IMR-90 (cell line): ENCODE data around the gene RAB40C. TPM values are rescaled to one million over a fixed set of nuclear protein-coding genes. Genes with fewer than 3 reads are reported as not detected.
A peak's percentile ranks its signal among the peaks of the same experiment; 100 is the strongest.

Source experiments
- ATAC-seq: fragments of 200-7000 bp; cut with Tn5 transposase; 2 replicates; pipeline ENCODE4 v1.9.1; 2020; ENCODE audit warnings: low read depth, mild to moderate bottlenecking, moderate library complexity
- BruUV-seq: library from RNA; stranded (reverse); fragments of 400-500 nt; replicated peaks from 2 replicates; lab custom pipeline; 2021; lab: Mats Ljungman, UMichigan
- CTCF ChIA-PET: fragments of 300-600 bp; formaldehyde crosslinking; extraction: SDS; loops from one replicate; lab custom pipeline; 2021; ENCODE audit warnings: antibody characterized with exemption; lab: Yijun Ruan, JAX
- POLR2A ChIA-PET: fragments of 300-600 bp; sonication (Branson Sonifier 250); formaldehyde crosslinking; loops from one replicate; lab custom pipeline; 2022; ENCODE audit warnings: antibody characterized with exemption; ENCODE audit not compliant: unreplicated experiment; lab: Charles Lee
- DNase-seq: peaks from one replicate; pipeline ENCODE4 v3.0.0; 2013
- H2AFZ ChIP-seq: replicated peaks from 2 replicates; pipeline ENCODE3; 2013; ENCODE audit warnings: low read length, mild to moderate bottlenecking; ENCODE audit not compliant: poor library complexity
- H2AK5ac ChIP-seq: 2 replicates; pipeline ENCODE4 v1.6.1; 2013; ENCODE audit warnings: low read depth, low read length, inconsistent platforms
- H2AK9ac ChIP-seq: replicated peaks from 2 replicates; pipeline ENCODE3; 2013; ENCODE audit warnings: mild to moderate bottlenecking, low read depth, low read length, moderate library complexity; ENCODE audit not compliant: poor library complexity
- H2BK120ac ChIP-seq: 2 replicates; pipeline ENCODE4 v1.6.1; 2013; ENCODE audit warnings: low read depth, low read length, inconsistent platforms
- H2BK15ac ChIP-seq: 3 replicates; pipeline ENCODE4 v1.6.1; 2013; ENCODE audit warnings: low read depth, low read length, inconsistent platforms
- H2BK20ac ChIP-seq: 2 replicates; pipeline ENCODE4 v1.6.1; 2013; ENCODE audit warnings: low read depth, mild to moderate bottlenecking, inconsistent platforms, low read length, moderate library complexity
- H2BK5ac ChIP-seq: 2 replicates; pipeline ENCODE4 v1.6.1; 2013; ENCODE audit warnings: mild to moderate bottlenecking, low read depth, low read length, inconsistent platforms; ENCODE audit not compliant: poor library complexity, severe bottlenecking
- H3K14ac ChIP-seq: replicated peaks from 2 replicates; pipeline ENCODE4 v1.6.1; 2013; ENCODE audit warnings: low read depth, low read length, inconsistent platforms
- H3K18ac ChIP-seq: 2 replicates; pipeline ENCODE4 v1.6.1; 2013; ENCODE audit warnings: low read depth, low read length, control low read depth
- H3K23ac ChIP-seq: 2 replicates; pipeline ENCODE4 v1.6.1; 2013; ENCODE audit warnings: low read depth, low read length, inconsistent platforms
- H3K27ac ChIP-seq: 2 replicates; pipeline ENCODE4 v1.5.1; 2013; ENCODE audit warnings: mild to moderate bottlenecking, control low read depth, low read length; ENCODE audit not compliant: insufficient read depth
- H3K27me3 ChIP-seq: 2 replicates; pipeline ENCODE4 v1.6.1; 2013; ENCODE audit warnings: low read length; ENCODE audit not compliant: control insufficient read depth, insufficient read depth
- H3K36me3 ChIP-seq: 2 replicates; pipeline ENCODE4 v1.6.1; 2013; ENCODE audit warnings: low read length, mixed read lengths; ENCODE audit not compliant: control insufficient read depth, insufficient read depth
- H3K4ac ChIP-seq: 2 replicates; pipeline ENCODE4 v1.6.1; 2013; ENCODE audit warnings: low read depth, low read length, inconsistent platforms
- H3K4me1 ChIP-seq: 2 replicates; pipeline ENCODE4 v1.6.1; 2013; ENCODE audit warnings: low read length, mixed read lengths; ENCODE audit not compliant: control insufficient read depth, insufficient read depth
- H3K4me2 ChIP-seq: 2 replicates; pipeline ENCODE4 v1.6.1; 2013; ENCODE audit warnings: low read depth, mild to moderate bottlenecking, control low read depth, low read length, moderate library complexity
- H3K4me3 ChIP-seq: 2 replicates; pipeline ENCODE4 v1.5.1; 2013; ENCODE audit warnings: low read depth, mild to moderate bottlenecking, control low read depth, low read length, moderate library complexity; ENCODE audit not compliant: insufficient read depth
- H3K56ac ChIP-seq: 2 replicates; pipeline ENCODE4 v1.6.1; 2013; ENCODE audit warnings: low read length, inconsistent platforms; ENCODE audit not compliant: insufficient read depth; ENCODE audit errors: extremely low read depth
- H3K79me1 ChIP-seq, 2 experiments: 2 replicates each; pipeline ENCODE4 v1.6.1; 2013; ENCODE audit warnings: low read length in 2 of 2, inconsistent platforms in 1 of 2, low read depth in 1 of 2
- H3K9ac ChIP-seq: 2 replicates; pipeline ENCODE4 v1.6.1; 2013; ENCODE audit warnings: low read depth, low read length, control low read depth
- H3K9me1 ChIP-seq: 2 replicates; pipeline ENCODE4 v1.6.1; 2013; ENCODE audit warnings: low read length, inconsistent platforms; ENCODE audit not compliant: insufficient read depth
- H3K9me3 ChIP-seq: 2 replicates; pipeline ENCODE4 v1.6.1; 2013; ENCODE audit warnings: low read length; ENCODE audit not compliant: control insufficient read depth, insufficient read depth
- H4K20me1 ChIP-seq: 2 replicates; pipeline ENCODE4 v1.6.1; 2013; ENCODE audit warnings: low read length, inconsistent platforms; ENCODE audit not compliant: insufficient read depth
- H4K5ac ChIP-seq: 2 replicates; pipeline ENCODE4 v1.6.1; 2013; ENCODE audit warnings: mild to moderate bottlenecking, low read depth, low read length, control low read depth
- H4K8ac ChIP-seq, 2 experiments: 2 replicates each; pipeline ENCODE4 v1.6.1; 2013; ENCODE audit warnings: low read depth in 2 of 2, low read length in 2 of 2, control low read depth in 1 of 2, inconsistent platforms in 1 of 2
- H4K91ac ChIP-seq: 2 replicates; pipeline ENCODE4 v1.6.1; 2013; ENCODE audit warnings: low read depth, low read length, inconsistent platforms; ENCODE audit not compliant: insufficient read depth
- BHLHE40 ChIP-seq: fragments of 150-350 bp; IDR thresholded peaks from 2 replicates; pipeline ENCODE4 v1.6.1; 2016; ENCODE audit warnings: mild to moderate bottlenecking, low read depth, low read length
- CEBPB ChIP-seq: IDR thresholded peaks from 2 replicates; pipeline ENCODE4 v1.6.1; 2012; ENCODE audit warnings: low read depth, low read length, improper control_type of control experiment
- CTCF ChIP-seq: conservative IDR thresholded peaks from 2 replicates; pipeline ENCODE4 v1.5.1; 2012; ENCODE audit warnings: mild to moderate bottlenecking, low read depth, low read length, improper control_type of control experiment
- ELK1 ChIP-seq: fragments of 150-350 bp; IDR thresholded peaks from 2 replicates; pipeline ENCODE4 v1.6.1; 2016; ENCODE audit warnings: low read depth, mild to moderate bottlenecking, low read length, moderate library complexity, borderline replicate concordance
- MAFK ChIP-seq: IDR thresholded peaks from 2 replicates; pipeline ENCODE4 v1.6.1; 2012; ENCODE audit warnings: low read depth, low read length, improper control_type of control experiment
- NFE2L2 ChIP-seq: fragments of 150-350 bp; IDR thresholded peaks from 2 replicates; pipeline ENCODE4 v1.6.1; 2016; ENCODE audit warnings: low read depth, mild to moderate bottlenecking, low read length
- POLR2A ChIP-seq: IDR thresholded peaks from 2 replicates; pipeline ENCODE4 v1.6.1; 2012; ENCODE audit warnings: mild to moderate bottlenecking, low read depth, low read length
- RAD21 ChIP-seq: IDR thresholded peaks from 2 replicates; pipeline ENCODE4 v1.6.1; 2012; ENCODE audit warnings: low read length, improper control_type of control experiment
- RFX5 ChIP-seq: IDR thresholded peaks from 2 replicates; pipeline ENCODE4 v1.8.0; 2012; ENCODE audit warnings: low read depth, mild to moderate bottlenecking, low read length, moderate library complexity
- SMC3 ChIP-seq: fragments of 150-350 bp; IDR thresholded peaks from 2 replicates; pipeline ENCODE4 v1.6.1; 2016; ENCODE audit warnings: low read depth, mild to moderate bottlenecking, antibody characterized with exemption, low read length, moderate library complexity
- USF2 ChIP-seq: fragments of 150-350 bp; IDR thresholded peaks from 2 replicates; pipeline ENCODE4 v1.6.1; 2017; ENCODE audit warnings: mild to moderate bottlenecking, antibody characterized with exemption, low read length, low read depth
- WGBS, 2 experiments: methylation state at CpG; one replicate each; pipeline versions ENCODE4 v1.1.5 to v1.1.7; 2013; ENCODE audit warnings: missing lambda C conversion rate in 2 of 2; ENCODE audit not compliant: insufficient read length in 1 of 2; ENCODE audit errors: extremely low coverage in 2 of 2; 5-methylcytosine and 5-hydroxymethylcytosine counted together
- dilution Hi-C: fragments of 300-500 bp; cut with HindIII; formaldehyde crosslinking; loops from one replicate; pipeline ENCODE4 v1.14.3; 2018; ENCODE audit warnings: low sequenced_read_pairs; ENCODE audit not compliant: unreplicated experiment
- in situ Hi-C: fragments of 300-500 bp; cut with MboI; formaldehyde crosslinking; loops from 3 replicates; pipeline ENCODE4 v1.14.3; 2019; ENCODE audit warnings: low sequenced_read_pairs, inconsistent platforms, mixed read lengths
- intact Hi-C: fragments of 100-400 bp; cut with micrococcal nuclease; formaldehyde crosslinking; loops from 2 replicates; pipeline ENCODE4 v1.10.0; 2022
- polyA plus RNA-seq, 3 experiments: library from polyadenylated mRNA; depleted of rRNA; stranded (reverse); fragments of >200 nt; gene quantifications; 2 replicates each; pipeline ENCODE4 v1.2.3, GENCODE V29; 2012; ENCODE audit warnings: low replicate concordance in 1 of 3
- total RNA-seq: library from RNA; depleted of rRNA; stranded (reverse); fragments of >200 nt; gene quantifications from 2 replicates; pipeline ENCODE4 v1.2.3, GENCODE V29; 2012

RAB40C gene
- total and polyA plus RNA-seq, 2 of the 4 experiments (the other 2 are of a cell fraction): 6.8 to 13.7 TPM

- no peak for TF ChIP-seq CEBPB
These were observed 793 bp upstream of the RAB40C start (continued) for GRCh38 chr16:588889-589657.

GRCh38 chr16:590188-590814 is 435 bp downstream of the RAB40C start:
- H2BK20ac ChIP-seq: no peak overlapping the region
- peak overlapping the region; percentile 76 for H3K14ac ChIP-seq
- H3K4me3 ChIP-seq: peak overlapping the region; percentile 98
- DNase-seq: peak; percentile 47
- no peak overlapping the region for H3K18ac ChIP-seq
- no TSS peak for BruUV-seq
- peak overlapping the region; percentile 28 to 69; a peak in 2 of 4 replicates for H4K8ac ChIP-seq
- H2BK120ac ChIP-seq: no peak overlapping the region; the same call in 1 of the 2 replicates
- H3K9ac ChIP-seq: peak overlapping the region; percentile 74
- H3K23ac ChIP-seq: peak overlapping the region; percentile 92
- 1% methylated on average over 65 of the region's 71 CpGs; no CpG with 5 or more reads in 1 of the 2 experiments for WGBS, 2 experiments
- H2BK15ac ChIP-seq: no peak overlapping the region
- H2AK9ac ChIP-seq: peak overlapping the region; percentile 95
- peak overlapping the region; percentile 82 for H3K4ac ChIP-seq
- in situ Hi-C loops (no loop called here), intact Hi-C loops (no loop called here), dilution Hi-C loops (no loop called here)
- H3K79me1 ChIP-seq: peaks cover 25 to 77% of the 10 kb centered on the region in 2 experiments; a peak in 3 of 4 replicates
- POLR2A ChIA-PET: no interaction called here
- CTCF ChIA-PET: interaction anchor here (0.8 kb wide), 1 partner anchor 11 kb away, joined by 3 read pairs; no protein-coding TSS in a partner anchor
- H3K36me3 ChIP-seq: 0 out of 2 replicates have a peak, but pooled peaks cover 2% of the 10 kb centered on the region
- H3K9me3 ChIP-seq: no peaks in the 10 kb centered on the region
- H3K56ac ChIP-seq: peak overlapping the region; percentile 31; the same call in 1 of the 2 replicates
- no peak overlapping the region for H4K5ac ChIP-seq
- peak overlapping the region; percentile 64 for H2BK5ac ChIP-seq
- peak; percentile 10 for ATAC-seq
- peaks cover 52% of the 10 kb centered on the region for H4K20me1 ChIP-seq
- peak overlapping the region; percentile 95 for H3K4me2 ChIP-seq
- peaks cover 18% of the 10 kb centered on the region for H3K4me1 ChIP-seq
- peak overlapping the region; percentile 94 for H2AFZ ChIP-seq
- H2AK5ac ChIP-seq: peak overlapping the region; percentile 67
- H3K9me1 ChIP-seq: peaks cover 17% of the 10 kb centered on the region; the same call in 1 of the 2 replicates
- no peaks in the 10 kb centered on the region for H3K27me3 ChIP-seq
- H4K91ac ChIP-seq: peak overlapping the region; percentile 87
- peak overlapping the region; percentile 38 for H3K27ac ChIP-seq
- TF ChIP-seq RAD21 (no peak), BHLHE40 (no peak), NFE2L2 (no peak), MAFK (no peak), SMC3 (no peak), CEBPB (no peak), USF2 (no peak), CTCF (peak; percentile 10; the same call in 1 of the 2 replicates), POLR2A (no peak), ELK1 (no peak), RFX5 (no peak)
